GM18873 (cell line): ENCODE measurements around the gene STK32A.

Experiments
- ATAC-seq: cut with Tn5 transposase; IDR thresholded peaks from one replicate; pipeline ENCODE4 v1.9.1; 2021; ENCODE audit warnings: mild to moderate bottlenecking, moderate library complexity, moderate number of reproducible peaks; ENCODE audit not compliant: unreplicated experiment, low FRiP score

STK32A gene

GRCh38 chr5:147410496-147411358 is 175.9 kb downstream of the STK32A start:
- ATAC-seq: no peak

GRCh38 chr5:147411359-147412319 is 176.8 kb downstream of the STK32A start:
- no peak for ATAC-seq

DNA sequence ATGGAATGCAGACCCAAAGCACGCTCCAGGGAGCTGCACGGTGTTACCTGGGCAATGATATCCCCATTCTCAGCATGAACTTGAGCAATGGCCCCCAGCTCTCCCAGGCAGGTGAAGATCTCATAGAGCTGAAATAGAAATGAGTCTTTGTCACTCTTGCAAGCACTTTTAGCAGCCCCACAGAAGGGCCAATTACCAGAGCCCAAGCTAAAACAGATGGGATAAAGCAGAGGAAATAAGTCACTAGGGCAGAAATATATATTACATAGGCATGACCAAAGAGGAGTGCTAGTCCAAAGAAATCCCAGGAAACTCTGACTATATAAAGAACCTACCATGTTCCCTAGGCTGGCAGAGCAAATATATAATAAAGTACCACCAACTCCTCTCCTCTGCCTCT is 177.7 kb downstream of the STK32A start:
- ATAC-seq: no peak

DNA sequence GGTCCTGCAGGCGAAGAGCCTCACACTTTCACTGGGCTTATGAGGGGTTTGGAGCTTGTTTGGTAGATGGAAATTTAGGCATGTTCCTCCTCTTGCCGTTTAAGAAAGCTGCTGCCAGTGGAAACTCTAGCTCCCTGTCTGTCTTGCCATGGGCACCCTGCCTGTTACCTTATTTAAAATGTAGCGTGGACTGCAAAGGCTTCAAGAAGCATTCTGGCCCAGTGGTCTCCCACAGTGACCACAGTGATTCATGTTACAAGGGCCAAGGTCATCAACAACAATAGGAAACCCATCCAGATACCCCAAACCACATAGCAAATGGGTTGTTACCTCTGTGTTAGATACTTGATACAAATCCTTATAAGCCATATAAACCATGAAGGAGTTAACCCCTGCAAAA is 178.4 kb downstream of the STK32A start:
- ATAC-seq: no peak

DNA sequence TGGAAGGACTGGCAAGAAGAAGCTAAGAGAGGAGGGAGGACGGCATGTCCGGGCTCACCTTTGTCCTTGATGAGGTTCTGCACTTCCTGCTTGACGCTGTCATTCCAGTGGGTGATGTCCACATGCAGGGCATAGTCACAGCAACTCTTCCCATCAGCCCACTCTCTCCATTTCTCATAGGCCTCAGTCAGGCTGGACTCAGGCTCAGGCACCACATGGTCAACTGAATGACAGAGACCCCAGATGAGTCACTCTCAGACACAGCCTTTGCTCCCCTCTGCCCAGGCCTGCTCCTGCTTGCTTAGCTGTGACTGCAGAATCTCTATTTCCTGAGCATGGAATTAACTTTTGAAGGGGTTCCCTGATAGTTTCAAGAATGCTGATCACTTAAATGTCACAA is 180.8 kb downstream of the STK32A start:
- ATAC-seq: no peak

DNA sequence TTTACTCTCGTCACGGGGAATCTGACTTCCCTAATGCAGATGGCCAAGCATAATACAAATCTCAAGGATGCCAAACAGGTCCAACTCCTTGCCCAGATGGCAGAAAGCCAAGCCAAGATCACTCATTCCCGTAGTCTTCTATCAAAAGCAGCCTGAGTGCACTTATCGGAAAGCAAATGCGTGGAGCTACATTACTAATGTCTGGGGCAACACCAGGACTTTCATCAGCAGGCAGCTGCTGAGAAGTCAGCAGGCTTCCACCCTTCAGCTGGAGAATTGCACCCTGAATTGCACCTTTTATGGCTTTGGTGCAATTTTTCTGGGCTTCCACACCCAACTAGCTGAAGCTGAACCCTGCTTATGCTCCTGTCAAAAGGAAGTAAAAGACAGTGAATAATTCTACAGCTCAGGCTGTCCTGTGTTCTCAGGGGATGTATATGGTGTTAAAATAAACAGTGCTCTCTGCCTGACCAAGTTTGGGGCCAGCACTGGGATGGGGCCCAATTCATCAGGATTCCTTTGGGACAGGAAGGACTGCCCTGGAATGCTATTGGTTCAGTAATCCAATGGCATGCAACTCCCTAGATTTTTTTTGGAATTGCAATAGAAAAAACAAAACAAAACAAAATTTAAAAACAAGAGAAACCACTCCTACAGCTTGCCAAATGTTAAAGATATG is 182.4 kb downstream of the STK32A start:
- ATAC-seq: no peak

DNA sequence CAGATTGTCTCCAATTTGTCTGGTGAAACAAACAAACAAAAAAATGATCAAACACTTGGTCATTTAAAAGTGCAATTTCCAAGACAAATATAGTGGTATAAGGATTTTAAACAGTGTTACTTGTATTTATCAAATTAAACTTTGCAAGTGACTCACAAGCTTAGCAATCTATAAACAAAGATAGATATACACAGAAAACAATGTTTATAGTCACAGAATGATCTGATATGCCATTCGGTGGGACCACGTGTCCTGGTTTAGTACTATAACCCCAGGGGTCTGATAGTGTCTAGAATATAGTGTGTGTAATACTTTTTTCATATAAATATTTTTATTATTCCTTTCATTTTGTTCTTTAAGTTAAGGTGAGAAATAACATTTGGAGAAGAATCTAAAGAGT is 183.8 kb downstream of the STK32A start:
- ATAC-seq: no peak

DNA sequence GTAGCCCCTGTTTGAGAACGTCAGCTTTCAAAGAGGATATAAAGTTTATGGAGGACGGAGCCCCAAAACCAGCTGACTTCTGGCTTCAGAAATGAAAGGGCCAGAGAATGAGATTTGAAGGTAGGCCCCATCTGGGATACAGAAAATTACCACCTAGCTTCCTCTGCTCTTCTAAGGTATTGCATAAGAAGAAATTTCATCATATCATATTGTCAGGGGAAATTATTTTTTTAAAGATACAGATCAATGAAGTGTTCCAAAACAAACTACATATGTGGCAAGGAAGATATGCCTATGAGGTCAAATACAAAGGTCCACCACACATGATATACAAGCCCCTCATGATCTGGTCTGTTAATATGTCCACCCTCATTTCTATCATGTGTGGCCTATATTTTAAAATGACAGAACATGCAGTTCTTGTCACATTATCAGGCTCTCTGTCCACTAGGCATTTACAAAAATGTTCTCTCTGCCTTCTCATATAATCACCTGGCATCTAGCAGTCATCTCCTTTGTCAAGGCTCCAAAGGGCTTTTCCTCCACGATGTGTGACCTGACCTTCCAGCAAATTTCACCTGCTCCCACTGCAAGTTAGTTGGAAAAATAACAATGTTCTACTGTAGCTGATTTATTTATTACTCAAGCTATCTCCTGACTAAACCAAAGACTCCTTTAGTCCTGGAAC is 192.0 kb downstream of the STK32A start:
- ATAC-seq: no peak

- ATAC-seq: no peak
Observed at GRCh38 chr5:147427521-147428401, 192.9 kb downstream of the STK32A start.

GRCh38 chr5:147430628-147431027 is 195.8 kb downstream of the STK32A start:
- ATAC-seq: no peak

DNA sequence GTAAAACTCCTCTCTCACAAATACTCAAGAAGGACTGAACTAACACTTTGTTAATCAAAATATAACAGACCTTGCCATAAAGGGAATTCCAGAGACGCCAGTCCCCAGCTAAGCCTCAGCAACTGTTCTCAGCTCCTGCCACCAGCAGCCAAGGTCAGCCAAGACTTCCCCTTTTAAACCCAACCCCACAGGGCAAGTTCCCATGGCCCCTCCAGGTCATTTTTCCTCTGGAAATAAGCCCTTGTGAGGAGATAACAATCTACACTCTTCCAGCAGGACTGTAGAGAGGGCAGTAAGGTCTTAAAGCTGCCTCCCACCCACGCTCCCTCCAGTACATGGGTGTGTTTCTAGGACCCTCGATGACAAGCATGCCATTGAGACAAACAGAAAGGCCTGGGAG is 196.8 kb downstream of the STK32A start:
- no peak for ATAC-seq

DNA sequence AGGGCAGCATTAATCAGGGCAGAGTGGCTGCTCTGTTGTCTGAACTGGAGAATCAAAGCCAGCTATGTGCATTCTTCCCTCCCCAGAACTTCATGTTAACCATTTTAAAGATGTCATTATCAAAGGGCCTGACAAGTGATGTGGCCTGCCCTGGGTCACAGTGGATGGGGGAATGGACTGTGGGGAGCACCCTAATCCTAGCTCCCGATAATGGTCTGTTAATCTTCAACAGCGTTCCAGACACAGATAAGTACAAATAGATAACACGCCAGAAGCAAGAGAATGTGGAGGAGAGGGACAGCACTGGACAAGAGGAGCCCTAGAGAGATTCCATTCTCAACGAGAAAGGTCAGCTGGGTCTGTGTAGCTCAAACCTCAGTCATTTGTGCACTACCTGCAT is 197.5 kb downstream of the STK32A start:
- no peak for ATAC-seq

DNA sequence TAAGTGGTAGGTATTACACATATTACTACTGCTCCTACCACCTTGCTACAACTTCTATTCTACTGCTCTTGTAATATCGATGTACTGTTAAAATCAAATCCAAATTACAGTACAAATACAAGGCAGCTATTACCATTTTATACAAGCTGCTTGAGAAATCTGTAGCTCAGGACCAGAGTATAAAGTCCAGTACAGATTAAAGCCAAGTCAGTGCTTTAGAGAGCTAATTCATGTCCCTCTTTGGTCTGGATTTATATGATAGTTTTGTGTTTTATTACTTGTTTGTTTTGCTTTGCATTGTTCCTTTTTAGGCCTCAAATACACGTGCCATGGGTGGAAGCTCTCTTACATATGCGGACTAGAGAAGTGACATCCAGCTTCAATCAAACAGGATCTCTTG is 199.2 kb downstream of the STK32A start:
- no peak for ATAC-seq

DNA sequence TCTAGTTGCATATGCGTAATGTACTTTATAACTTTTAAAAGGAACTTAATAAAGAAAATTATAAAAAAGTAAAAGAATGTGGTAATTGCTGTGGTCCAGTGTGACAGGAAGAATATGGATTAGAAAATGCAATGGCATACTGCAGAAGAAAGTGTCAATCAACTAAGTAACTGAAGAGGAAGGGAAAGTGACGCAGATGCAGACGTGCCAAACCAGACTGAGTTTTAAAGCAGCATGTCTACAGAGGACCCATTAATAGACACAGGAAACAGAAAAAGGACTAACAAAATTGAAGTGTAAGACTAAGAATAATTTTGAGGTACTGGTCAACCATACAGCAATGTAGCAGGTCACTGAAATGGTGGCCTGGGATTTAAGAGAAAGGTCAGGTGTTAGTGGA is 201.8 kb downstream of the STK32A start:
- no peak for ATAC-seq

DNA sequence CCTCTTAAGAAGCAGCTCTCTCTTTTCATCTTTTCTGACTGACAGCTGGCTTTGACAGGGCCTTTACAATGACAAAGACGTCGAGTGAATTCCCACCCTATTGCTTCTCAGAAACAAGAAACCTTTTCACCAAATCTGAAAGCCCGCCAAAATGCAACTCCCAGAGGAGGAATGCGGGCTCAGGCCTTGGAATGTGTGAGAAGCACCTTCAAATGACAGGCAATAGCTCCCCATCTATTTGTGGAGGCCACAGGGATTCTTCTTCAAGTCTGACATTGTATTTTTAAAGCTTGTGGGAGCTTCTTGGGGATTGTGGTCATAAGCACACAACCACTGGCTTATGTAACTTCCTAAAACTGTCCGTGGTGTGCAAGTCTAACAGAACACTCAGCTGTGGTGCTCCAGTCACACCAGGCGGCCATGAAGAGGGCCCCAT is 202.4 kb downstream of the STK32A start:
- ATAC-seq: no peak
